Spinal cord (tissue), 10 donors: ENCODE measurements around the gene TSPAN2. TPM values are rescaled to one million over a fixed set of nuclear protein-coding genes. Genes with fewer than 3 reads are reported as not detected.

Source experiments
- DNase-seq, 6 donors: peaks; one replicate each; pipeline versions ENCODE4 v3.0.0 to v3.0.0-alpha.2; 2013 to 2015; ENCODE audit warnings: low spot score in 6 of 6, low read depth in 4 of 6
- H3K27ac ChIP-seq: one replicate; pipeline ENCODE4 v1.5.1; 2013; ENCODE audit warnings: low read depth, low read length, control low read depth
- H3K27me3 ChIP-seq: one replicate; pipeline ENCODE4 v1.6.1; 2013; ENCODE audit warnings: low read length; ENCODE audit not compliant: control insufficient read depth, insufficient read depth
- H3K36me3 ChIP-seq: one replicate; pipeline ENCODE4 v1.6.1; 2013; ENCODE audit warnings: low read length; ENCODE audit not compliant: control insufficient read depth, insufficient read depth
- H3K4me1 ChIP-seq: one replicate; pipeline ENCODE4 v1.6.1; 2013; ENCODE audit warnings: low read length; ENCODE audit not compliant: control insufficient read depth, insufficient read depth
- H3K4me3 ChIP-seq: one replicate; pipeline ENCODE4 v1.5.1; 2013; ENCODE audit warnings: low read depth, low read length, control low read depth
- H3K9me3 ChIP-seq: one replicate; pipeline ENCODE4 v1.6.1; 2013; ENCODE audit warnings: low read length; ENCODE audit not compliant: control insufficient read depth, insufficient read depth
- WGBS: methylation state at CpG from one replicate; pipeline ENCODE4 v1.1.5; 2013; ENCODE audit warnings: missing lambda C conversion rate; ENCODE audit not compliant: insufficient coverage; 5-methylcytosine and 5-hydroxymethylcytosine counted together
- polyA plus RNA-seq, 2 donors: library from polyadenylated mRNA; unstranded; fragments of 120-200 nt; gene quantifications; one replicate each; pipeline ENCODE4 v1.2.1, GENCODE V29; 2013; ENCODE audit not compliant: insufficient read length in 2 of 2
- total RNA-seq, 2 donors: library from RNA; depleted of rRNA in 1 of 2; stranded (reverse); fragments of 120-200 nt in 1 of 2; fragments of >200 nt in 1 of 2; gene quantifications; one replicate each; pipeline versions ENCODE4 v1.2.3 to v1.2.4, GENCODE V29; 2013 to 2014
- donor health status: healthy.

TSPAN2 gene
- total and polyA plus RNA-seq, 4 donors = 8.9 to 29.0 (median 28.7) TPM

GRCh38 chr1:115069659-115070308, 19.5 kb downstream of the TSPAN2 start:
- WGBS = 79% methylated on average over 5 of the region's 7 CpGs
- Histone ChIP-seq H3K36me3 (peaks cover 3% of the 10 kb centered on the region), H3K4me3 (no peak overlapping the region), H3K27me3 (no peaks in the 10 kb centered on the region), H3K4me1 (no peaks in the 10 kb centered on the region), H3K27ac (no peak overlapping the region), H3K9me3 (no peaks in the 10 kb centered on the region)
- no peak for DNase-seq

- H3K4me1 ChIP-seq = no peaks in the 10 kb centered on the region
- H3K27ac ChIP-seq = no peak overlapping the region
- 83% methylated on average over 10 of the region's 12 CpGs for WGBS
Observed at GRCh38 chr1:115068826-115069585, 20.3 kb downstream of the TSPAN2 start.

GRCh38 chr1:115067161-115067859, 22.0 kb downstream of the TSPAN2 start:
- H3K27me3 ChIP-seq = no peaks in the 10 kb centered on the region
- peak in 2 of 6 donors; percentile 18 to 30 for DNase-seq
- no peak overlapping the region for H3K27ac ChIP-seq
- H3K9me3 ChIP-seq = no peaks in the 10 kb centered on the region
- H3K4me3 ChIP-seq = no peak overlapping the region
- WGBS = 98% methylated on average over 6 of the region's 8 CpGs
- H3K36me3 ChIP-seq = peaks cover 5% of the 10 kb centered on the region
- H3K4me1 ChIP-seq = no peaks in the 10 kb centered on the region

More at GRCh38 chr1:115068826-115069585, 20.3 kb downstream of the TSPAN2 start:
- Histone ChIP-seq H3K27me3 (no peaks in the 10 kb centered on the region), H3K4me3 (no peak overlapping the region), H3K9me3 (no peaks in the 10 kb centered on the region), H3K36me3 (peaks cover 3% of the 10 kb centered on the region)
- no peak for DNase-seq

- Histone ChIP-seq H3K27ac (no peak overlapping the region), H3K4me3 (no peak overlapping the region), H3K36me3 (peaks cover 5% of the 10 kb centered on the region), H3K27me3 (no peaks in the 10 kb centered on the region), H3K4me1 (no peaks in the 10 kb centered on the region), H3K9me3 (no peaks in the 10 kb centered on the region)
- WGBS = 88% methylated on average over 4 of the region's 6 CpGs
- no peak for DNase-seq
Observed at GRCh38 chr1:115065021-115065420, 24.3 kb downstream of the TSPAN2 start.

- Histone ChIP-seq H3K4me1 (no peaks in the 10 kb centered on the region), H3K27me3 (no peaks in the 10 kb centered on the region), H3K4me3 (no peak overlapping the region), H3K9me3 (no peaks in the 10 kb centered on the region), H3K27ac (no peak overlapping the region), H3K36me3 (peaks cover 5% of the 10 kb centered on the region)
- WGBS = 94% methylated on average over 3 of the region's 3 CpGs
- no peak for DNase-seq
Observed at GRCh38 chr1:115064461-115064860, 24.8 kb downstream of the TSPAN2 start.

GRCh38 chr1:115063228-115063901, 25.9 kb downstream of the TSPAN2 start:
- Histone ChIP-seq H3K36me3 (peaks cover 2% of the 10 kb centered on the region), H3K4me3 (no peak overlapping the region), H3K27me3 (no peaks in the 10 kb centered on the region), H3K9me3 (no peaks in the 10 kb centered on the region), H3K4me1 (no peaks in the 10 kb centered on the region), H3K27ac (no peak overlapping the region)
- no peak for DNase-seq
- WGBS = 96% methylated on average over 3 of the region's 7 CpGs

GRCh38 chr1:115062542-115063004, 26.7 kb downstream of the TSPAN2 start:
- Histone ChIP-seq H3K4me3 (no peak overlapping the region), H3K27ac (no peak overlapping the region), H3K4me1 (no peaks in the 10 kb centered on the region), H3K9me3 (no peaks in the 10 kb centered on the region), H3K27me3 (no peaks in the 10 kb centered on the region), H3K36me3 (peaks cover 3% of the 10 kb centered on the region)
- 74% methylated on average over 6 of the region's 7 CpGs for WGBS
- DNase-seq = no peak

GRCh38 chr1:115060501-115060900, 28.8 kb downstream of the TSPAN2 start:
- H3K27me3 ChIP-seq = no peaks in the 10 kb centered on the region
- no peak overlapping the region for H3K4me3 ChIP-seq
- H3K9me3 ChIP-seq = no peaks in the 10 kb centered on the region
- H3K4me1 ChIP-seq = peaks cover 6% of the 10 kb centered on the region
- WGBS = no CpG with 5 or more reads among the region's 4 CpGs
- peaks cover 5% of the 10 kb centered on the region for H3K36me3 ChIP-seq
- no peak for DNase-seq
- H3K27ac ChIP-seq = no peak overlapping the region

GRCh38 chr1:115059316-115059715, 30.0 kb downstream of the TSPAN2 start:
- Histone ChIP-seq H3K27ac (no peak overlapping the region), H3K4me3 (no peak overlapping the region), H3K36me3 (peaks cover 5% of the 10 kb centered on the region), H3K9me3 (no peaks in the 10 kb centered on the region), H3K27me3 (no peaks in the 10 kb centered on the region), H3K4me1 (peaks cover 6% of the 10 kb centered on the region)
- whole genome bisulfite sequencing = no CpG with 5 or more reads among the region's 2 CpGs
- DNase-seq = no peak
